Measurements from ENCODE around the gene CNST.
"Not testable (repeated sequence)": the region's sequence is repeated elsewhere in the genome, so short reads cannot be mapped to it uniquely, and the experiment has no call there.

Gene CNST

DNA sequence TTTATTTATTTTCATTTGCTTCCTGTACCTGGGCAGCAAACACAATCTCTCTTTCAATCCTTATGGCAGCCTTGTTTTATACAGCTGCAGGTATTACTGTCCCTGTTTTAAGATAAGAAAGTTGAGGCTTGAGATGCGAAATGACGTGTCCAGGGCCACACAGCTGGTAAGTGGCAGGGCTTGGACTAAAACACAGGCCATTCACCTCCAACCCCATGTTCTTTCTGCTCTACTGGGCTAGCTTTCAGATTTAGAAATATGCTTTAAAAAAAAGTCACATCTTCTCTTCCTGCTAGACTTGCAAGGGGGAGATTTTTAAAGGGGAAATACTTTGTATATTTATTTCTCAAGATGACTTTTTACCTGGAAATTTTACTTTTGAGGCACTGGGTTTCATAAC lies 62.8 kb downstream of the CNST start:
- DNase-seq, result no peak

DNA sequence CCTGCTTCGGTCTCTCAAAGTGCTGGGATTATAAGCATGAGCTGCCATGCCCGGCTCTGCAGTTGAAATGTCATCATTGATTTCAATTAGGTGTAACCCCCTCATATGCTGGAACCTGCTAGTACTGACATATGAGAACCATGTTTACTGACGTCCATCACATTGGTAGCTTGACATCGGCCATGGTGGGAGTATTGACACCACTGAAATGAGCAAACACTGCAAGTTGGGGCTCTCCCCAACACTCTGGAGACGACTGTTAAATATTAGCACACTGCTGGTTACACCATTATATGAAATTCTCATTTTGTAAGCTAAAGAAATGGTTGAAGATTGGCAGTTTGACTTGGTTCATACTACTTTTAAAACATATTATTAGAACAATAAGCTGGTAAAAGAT lies 63.7 kb downstream of the CNST start:
- no peak for DNase-seq

DNA sequence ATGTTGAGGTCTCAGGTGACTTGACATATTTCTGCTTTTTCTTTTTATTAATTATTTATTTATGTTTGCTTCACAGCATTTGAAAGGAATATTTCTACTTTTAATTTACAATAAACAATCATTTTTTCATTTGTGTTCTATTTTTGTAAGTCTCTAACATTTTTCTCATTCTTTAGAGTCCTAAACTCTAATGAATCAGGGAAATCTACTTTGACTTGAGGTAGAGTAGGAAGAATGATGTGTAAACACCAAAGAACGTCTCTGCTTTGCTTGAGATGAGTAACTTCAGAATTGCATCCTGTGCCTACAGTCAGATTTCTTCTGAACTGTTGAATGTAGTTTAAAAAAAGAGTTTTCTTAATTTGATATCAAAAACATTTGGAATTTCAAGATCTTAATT lies 65.2 kb downstream of the CNST start:
- DNase-seq, result no peak

DNA sequence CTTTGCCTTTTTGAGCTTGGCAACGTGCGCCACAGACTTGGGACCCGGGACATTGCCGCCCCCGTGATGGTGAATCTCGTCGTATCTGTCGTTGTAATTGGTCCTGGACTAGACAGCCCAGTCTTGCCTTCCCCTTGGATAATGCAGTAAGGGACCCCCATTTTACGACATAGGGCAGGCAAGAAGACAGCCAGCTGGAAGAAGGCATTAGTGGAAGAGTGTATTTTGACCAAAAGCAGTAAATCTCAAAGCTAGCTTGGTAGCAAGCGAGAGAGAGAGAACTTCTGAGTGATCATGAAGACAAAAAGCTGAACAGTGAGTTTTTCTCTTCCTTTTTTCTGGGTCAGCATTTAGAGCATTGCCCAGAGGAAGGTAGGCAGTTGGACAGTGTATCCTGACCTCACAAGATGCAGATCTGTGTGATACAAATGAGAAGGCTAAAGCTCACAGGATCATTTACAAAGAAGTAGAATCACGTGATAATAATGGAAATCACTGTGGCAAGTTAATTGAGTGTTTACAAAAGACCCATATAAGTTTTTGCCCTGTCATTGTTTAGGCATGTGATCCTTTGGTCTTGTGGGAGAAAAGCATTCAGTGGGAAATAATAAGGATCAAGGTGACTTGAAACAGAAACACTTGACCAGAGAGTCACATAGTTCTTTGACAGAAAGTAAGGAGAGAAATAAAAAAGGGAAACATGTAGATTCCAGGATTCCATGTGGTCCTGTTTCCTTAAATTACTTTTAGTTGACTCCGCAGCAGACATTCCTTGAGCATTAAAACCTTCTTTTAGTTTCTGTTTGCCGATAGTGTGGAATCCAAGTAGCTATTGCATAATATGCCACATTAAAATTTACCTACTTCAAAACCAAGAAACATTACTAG lies 66.3 kb downstream of the CNST start:
- DNase-seq, result no peak

DNA sequence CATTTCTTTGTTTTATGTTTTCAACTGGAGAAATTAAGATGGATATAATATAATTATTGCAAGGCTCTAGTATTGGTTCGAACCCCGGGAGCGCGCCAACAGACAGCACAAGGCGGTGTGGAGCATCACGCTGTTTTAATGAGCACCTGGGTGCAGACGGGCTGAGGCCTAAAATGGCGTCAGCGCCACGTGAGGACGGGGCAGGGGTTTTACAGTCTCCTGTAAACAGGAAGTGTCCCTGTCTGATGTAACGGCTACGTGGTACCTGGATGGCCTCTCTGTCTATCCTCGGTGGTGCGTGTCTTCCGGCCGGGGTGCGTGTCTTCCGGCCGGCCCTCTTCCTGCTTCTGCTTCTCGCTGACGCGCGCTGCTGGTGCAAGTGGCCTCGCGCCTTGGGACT lies 68.4 kb downstream of the CNST start:
- not testable (repeated sequence) for DNase-seq

DNA sequence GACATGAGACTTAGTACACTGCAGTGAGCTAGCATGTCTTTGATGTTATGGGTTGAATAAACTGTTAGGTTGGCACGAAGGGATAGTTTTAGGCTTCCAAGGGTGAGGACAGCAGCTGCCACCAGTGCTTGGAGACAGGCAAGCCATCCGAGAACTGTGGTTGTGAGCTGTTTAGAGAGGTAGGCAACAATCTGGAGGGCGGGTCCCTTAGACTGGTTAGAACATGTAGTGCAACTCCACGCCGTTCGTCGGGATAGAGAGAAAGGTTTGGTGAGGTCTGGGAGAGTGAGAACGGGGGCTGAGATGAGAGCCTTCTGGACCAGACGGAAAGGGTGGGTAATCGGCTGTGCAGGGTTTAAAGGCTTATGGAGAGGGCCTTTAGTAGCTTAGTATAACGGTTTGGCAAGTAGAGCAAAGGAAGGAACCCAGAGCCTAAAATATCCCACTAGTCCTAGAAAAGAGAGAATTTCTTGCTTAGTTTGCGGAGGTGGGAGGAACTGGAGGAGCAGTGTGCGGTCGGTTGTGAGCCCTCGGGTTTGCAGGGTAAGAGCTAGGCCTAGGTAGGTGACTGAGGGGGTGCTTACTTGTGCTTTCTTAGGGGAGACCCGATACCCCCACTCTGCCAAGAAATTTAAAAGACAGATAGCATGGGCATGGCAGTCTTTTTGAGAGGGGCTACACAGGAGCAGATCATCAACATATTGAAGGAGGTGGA lies 72.8 kb downstream of the CNST start:
- DNase-seq, result no peak

DNA sequence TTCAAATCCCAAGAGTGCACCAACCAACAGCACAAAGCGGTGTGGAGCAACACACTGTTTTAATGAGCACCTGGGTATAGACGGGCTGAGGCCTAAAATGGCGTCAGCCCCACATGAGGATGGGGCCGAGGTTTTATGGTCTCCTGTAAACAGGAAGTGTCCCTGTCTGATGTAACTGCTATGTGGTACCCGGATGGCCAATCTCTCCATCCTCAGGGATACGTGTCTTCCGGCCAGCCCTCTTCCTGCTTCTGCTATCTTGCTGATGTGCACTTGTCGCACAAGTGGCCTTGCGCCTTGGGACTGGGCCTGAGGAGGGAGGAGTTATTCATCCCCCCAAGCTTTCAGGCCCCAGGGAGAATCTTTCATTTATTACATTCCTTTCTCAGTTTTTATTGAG lies 73.5 kb downstream of the CNST start:
- DNase-seq, result no peak

DNA sequence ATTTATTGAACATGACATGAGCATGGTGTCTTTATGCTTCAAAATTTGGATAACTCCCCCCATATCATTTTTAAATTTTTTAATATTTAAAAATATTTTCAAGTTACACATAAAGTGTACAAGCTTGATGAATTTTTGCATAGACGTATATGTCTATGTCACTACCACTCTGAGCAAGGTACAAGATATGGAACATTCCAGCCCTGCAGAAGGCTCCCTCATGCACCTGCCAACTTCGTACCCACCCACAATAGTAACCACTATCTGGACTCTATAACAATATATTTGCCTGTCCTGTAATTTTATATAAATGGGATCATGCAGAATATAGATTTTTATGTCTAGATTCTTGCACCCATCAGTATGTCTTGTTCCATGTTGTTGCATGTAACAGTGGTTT lies 74.5 kb downstream of the CNST start:
- DNase-seq, result no peak

DNA sequence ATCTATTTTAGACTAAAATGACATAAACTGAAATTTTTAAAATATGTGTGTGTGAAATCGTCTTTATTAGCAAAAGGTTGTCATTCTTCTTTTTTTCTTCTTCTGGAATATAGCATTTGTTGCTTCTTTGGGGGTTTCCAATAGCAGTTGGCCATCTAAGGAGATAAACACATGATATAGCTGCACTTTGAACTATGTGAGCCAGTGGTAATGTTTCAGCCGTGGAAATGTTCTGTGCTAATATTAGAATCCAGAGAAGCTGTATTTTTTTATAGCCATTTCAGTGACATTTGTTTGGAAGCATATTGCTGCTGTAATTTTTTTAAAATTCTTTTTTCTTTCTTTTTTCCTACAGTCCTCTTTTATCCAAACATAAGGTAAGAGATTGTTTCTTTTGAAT lies 75.1 kb downstream of the CNST start:
- no peak for DNase-seq

DNA sequence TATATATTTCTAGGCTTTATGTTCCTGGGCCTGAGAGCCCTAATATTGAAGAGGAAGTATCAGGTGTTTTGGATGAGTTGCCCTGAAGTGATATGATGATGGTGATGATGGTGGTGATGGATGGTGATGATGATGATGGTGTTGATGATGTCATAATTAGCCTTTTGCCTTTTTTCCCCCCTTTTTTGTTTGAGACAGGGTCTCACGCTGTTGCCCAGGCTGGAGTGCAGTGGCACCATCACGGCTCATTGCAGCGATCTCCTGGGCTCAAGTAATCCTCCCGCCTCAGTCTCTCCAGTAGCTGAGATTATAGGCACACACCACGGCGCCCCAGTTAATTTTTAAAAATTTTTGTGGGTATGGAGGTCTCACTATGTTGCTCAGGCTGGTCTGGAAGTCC lies 76.5 kb downstream of the CNST start:
- no peak for DNase-seq

DNA sequence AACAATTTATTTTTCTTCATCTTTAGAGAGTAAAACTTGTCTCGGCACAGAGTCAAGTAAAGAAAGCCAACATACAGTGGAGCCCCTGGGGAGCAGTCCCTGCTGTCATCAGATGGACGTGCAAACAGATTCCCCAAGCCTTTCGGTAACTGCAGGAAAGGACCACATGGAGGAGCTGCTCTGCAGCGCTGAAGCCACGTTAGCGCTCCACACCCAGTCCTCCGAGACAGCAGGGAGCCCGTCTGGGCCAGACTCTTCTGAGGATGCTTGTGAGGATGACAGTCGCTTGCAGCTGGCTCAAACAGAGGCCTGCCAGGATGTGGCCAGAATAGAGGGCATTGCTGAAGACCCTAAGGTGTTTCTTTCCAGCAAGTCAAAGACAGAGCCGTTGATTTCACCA lies 80.9 kb downstream of the CNST start:
- peak; percentile 47 for DNase-seq

DNA sequence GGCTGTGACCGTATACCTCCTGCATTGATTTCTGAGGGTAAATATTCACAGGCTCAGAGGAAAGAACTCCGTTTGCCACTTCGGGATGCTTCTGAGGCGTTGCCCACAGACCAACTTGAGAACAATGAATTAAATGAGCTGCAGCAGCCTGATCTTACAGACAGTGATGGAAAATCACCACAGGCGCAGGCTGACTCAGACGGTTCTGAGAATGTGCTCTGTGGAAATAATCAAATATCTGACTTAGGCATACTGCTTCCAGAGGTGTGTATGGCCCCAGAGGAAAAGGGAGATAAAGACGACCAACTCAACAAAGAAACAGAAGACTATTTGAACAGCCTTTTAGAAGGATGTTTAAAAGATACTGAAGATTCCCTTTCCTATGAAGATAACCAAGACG lies 81.3 kb downstream of the CNST start:
- no peak for DNase-seq

DNA sequence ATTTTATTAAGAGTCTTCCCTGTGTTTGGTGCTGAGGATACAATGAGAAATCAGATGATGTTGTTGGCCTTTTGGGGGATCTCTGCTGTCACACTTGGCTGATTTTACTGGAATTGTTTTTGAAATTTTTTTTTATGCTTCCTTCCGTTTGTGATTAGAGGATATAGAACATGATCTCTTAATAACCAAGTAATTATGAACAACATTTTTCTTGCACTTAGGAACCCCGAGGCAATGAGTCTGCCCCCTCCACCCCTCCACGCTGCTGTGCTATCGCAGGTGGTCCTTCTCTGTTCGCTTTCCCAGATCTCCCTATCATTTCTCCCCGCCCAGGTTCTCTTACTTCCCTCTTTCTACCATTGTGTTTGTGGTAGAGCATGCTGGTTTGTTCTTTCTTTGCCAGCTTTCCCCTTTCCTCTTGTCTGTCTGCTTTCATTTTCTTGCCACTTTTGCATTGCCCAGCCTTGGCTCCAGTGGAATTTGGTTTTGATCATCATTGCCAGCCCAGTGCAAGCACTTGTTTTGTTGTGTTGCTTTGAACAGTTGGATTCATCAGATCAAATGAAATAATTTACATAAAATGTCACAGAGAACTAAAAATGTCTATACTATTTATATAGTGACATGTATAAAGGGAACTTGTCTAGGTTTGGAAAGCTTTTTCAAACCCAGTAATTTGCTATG lies 84.9 kb downstream of the CNST start:
- no peak for DNase-seq

DNA sequence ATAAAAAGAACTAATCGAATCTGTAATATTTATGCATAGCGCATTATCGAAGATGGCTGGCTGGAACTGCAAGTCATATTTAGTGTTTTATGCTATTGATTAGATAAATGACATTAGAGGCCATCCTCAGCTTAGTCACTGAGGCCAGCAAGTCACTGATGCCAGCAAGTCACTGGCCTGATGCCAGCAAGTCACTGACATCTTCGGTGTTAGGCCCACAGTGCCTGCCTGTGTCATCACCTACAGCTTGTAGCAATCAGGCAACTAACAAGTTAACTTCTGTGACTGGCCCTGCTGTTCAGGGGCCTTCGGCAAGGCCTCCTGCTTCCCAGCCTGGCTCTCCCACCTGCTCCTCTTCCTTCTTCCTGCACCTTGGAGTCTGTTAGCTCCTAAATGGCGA lies 92.3 kb downstream of the CNST start:
- DNase-seq, result no peak

DNA sequence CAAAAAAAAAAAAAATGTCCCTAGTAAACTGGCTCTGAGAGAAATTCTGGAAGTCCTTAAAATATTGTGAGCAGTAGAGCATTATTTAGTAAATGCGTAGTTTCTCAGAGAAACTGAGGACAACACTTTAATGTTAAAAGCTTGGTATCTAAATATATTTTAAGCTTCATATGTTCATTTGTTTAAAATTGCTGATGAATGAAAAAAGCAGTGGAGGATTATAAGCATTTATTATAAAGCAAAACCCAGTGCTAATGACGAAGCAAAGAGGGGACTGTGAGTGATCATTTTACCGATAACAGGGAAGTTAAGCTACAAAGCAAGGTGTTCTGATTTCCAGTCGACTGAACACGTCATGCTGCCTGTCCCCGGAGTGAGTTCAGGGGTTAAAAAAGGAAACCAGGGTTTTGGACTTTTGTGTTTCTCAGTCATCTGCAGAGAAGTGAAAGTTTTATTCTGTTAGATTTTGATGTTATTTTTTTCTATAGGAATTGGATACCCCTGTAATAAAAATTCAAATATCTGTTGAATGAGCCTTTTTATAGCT lies 93.4 kb downstream of the CNST start:
- no peak for DNase-seq

DNA sequence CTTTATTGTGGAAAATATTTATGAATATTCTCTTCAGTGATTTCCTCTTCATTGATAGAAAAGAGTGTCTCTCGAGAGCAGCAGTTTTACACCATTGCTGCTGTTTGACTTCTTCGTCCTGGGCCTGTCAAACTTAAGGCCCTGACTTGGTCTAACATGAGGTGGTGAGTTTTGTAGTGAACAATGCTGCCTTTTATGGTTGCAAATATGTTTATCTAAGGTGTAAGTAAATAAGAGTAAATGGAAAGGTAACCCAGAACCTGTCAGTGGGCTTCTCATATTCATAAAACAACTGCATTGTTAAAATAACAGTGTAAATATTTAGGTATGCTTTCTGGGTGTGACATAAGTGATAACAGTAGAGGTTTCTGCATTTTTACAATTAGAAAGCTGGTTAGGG lies 95.2 kb downstream of the CNST start:
- no peak for DNase-seq

DNA sequence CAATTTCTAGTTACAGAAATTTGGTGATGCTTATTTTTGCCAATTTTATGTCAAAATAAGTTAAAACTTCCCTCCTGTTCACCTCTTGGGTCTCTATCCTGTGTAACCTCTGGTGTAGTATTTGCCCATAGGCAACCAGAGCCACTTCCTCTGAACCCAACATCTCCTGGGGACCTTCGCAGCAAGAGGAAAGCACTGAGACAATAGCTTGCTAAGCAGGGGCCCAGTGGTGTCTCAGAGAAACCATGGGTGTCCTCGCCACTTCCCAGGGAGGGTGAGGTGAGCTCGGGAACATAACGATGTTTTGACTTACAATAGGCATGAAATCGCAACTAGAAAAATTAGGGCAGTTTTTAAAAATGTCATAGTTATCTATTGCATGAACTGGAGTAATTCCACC lies 101.5 kb downstream of the CNST start:
- no peak for DNase-seq

DNA sequence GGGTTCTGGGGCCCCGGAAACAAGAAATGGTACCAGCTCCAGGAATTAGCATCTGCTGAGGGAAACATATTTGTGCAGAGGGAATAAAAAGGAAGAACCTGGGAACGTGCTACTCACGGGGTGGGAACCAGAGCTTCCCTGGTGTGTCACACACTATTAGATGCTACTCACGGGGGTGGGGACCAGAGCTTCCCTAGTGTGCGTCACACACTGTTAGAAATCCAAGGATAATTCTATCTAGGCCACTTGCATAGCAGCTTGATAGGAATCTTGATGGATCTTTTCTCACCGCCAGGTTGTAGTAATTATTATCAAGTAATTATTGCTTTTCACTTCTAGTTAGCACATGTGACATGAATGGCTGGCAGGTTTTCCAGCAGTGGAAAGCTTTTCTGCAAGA lies 103.4 kb downstream of the CNST start:
- no peak for DNase-seq

DNA sequence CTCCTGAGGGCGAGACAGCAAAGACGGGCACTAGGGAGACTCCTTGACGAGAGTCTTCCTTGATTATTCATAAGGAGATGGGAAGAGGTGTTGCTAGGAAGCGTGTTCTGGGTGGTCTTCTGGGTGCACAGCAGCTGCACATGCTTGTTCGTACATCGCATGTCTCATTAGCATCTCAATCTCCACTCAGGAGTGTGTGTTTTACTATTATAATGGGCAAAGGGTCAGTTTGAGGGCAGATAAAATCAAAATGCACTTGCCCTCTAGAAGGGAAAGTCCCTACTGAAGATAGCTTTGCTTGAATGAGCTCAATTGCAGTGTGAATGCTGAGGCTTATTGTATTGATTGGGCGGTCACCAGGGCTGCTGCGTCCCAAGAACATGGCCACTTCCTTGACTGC lies 107.8 kb downstream of the CNST start:
- DNase-seq, result no peak

DNA sequence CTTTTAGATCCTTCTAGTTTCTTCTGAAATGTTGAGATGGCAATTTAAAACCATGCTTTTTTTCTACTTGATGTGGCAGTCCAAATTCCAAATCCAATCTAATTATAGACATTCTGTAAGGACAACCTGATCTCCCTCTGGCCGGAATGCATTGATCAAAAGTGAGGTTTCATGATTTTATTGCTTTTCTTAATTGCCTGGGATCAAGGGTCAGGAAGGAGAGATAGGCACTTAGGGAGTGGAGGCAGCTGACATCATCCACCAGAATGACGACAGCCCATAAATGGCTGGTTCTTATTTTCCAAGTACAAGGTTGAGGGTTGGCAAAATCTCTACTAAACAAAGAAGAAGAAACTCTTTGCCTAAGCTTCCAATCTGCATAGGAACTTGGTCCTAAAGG lies 111.6 kb downstream of the CNST start:
- no peak for DNase-seq

DNA sequence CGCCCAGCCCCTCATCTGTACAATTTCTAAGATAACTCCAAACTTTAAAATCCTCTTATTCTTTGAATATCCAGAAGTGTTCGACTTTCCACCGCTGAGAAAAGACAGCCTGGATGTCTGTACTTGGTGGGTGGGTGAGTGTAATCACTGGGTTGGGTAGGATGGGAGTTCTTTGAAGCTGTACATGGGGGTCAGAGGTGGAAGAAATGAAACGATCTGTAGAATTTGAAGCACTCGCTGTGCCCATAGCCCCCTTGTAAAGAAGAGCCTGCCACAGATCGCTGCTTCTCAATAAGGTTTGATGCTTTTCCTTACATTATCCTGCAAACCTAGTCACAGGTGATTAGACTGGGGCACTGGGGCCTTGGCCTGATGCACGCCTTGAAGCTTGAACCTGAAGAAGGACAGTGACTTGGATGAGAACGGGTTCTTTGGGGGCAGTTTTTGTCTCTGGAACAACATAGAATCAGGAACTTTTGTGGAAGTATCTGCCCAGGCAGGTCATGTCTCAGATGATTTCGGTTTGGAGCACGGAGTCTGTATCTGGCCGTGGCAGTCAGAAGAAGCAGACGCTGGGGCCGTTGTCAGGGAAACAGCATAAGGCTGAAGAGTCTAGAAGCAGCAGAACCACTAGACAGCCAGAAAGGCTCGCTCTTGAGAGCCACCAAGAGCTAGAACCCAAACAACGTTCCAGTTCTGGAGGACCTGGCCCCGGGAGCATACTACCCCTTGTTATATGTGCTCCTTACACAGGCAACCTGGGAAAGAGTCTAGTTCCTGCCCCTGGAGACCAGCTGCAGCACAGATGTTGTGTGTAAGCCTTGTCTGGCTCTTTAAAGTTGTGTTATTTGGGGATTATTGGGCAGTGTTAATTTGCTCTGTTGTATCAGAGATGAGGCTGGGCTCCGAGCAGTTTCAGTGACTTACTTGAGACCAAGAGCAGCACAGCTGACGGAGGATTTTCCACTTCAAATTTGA lies 112.8 kb downstream of the CNST start:
- DNase-seq, result no peak

DNA sequence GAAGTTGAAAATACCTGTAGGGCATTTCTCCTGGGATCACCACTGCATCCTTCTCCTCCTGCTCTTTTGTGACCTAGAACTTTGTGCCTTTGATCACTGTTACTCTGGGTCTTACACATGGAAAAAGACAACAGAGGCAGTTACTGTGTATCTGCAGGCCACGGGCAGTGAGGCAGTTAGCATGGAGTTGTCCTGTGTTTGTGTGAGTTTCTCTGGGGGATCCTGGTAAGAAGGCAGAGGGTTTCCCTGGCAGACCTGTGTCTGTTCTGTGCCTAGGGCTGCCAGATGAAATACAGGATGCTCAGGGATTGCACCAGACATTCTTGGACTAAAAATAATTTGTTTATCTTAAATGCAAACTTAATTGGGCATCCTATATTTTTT lies 113.5 kb downstream of the CNST start:
- DNase-seq, result no peak

DNA sequence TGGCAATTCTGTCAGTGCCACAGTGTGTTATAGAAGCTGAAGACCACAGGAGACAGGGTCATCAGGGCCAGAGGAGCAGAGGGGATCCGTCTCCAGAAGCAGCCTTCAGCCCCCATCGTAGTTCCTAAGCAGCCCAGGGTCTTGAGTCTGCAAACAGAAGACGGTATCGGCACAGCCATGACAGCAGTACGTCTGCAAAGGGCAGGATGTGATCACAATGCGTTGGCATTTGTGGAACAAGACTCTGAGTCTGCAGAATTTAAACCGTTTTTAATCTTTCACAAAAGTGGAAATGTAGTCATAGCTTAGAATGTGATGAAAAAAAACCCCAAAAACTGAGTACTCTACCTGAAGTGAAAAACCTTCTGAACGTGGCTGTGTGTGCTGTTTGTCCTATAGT lies 113.9 kb downstream of the CNST start:
- no peak for DNase-seq
